Measurements from ENCODE around the gene PCDHGA7. TPM values are rescaled to one million over a fixed set of nuclear protein-coding genes. Genes with fewer than 3 reads are reported as not detected.
A peak's percentile ranks its signal among the peaks of the same experiment; 100 is the strongest.
"Not testable (repeated sequence)": the region's sequence is repeated elsewhere in the genome, so short reads cannot be mapped to it uniquely, and the experiment has no call there.

PCDHGA7 gene
- polyA plus RNA-seq (2011; rRNA removed): 1.8 and 3.6 TPM in 2 replicates
- 2.5 and 5.0 TPM in 2 replicates for polyA minus RNA-seq (2011; rRNA and poly(A)+ RNA removed)

GRCh38 chr5:141382469-141383294 is at the start of gene PCDHGA7:
PCDHGA7 (plus strand) TSS chr5:141382742; CDS start chr5:141382900, 158 bp downstream.
- no peaks in the 10 kb centered on the region; the same call in 1 of the 2 replicates for H3K36me3 ChIP-seq (ENCODE audit: control insufficient read depth, insufficient read depth, low read length)
- no peaks in the 10 kb centered on the region for H3K27me3 ChIP-seq (ENCODE audit: control insufficient read depth, insufficient read depth, low read length)
- H3K4me3 ChIP-seq (ENCODE audit: low read depth, low read length): peak within 1 kb of the TSS; percentile 54
- peak; percentile 68 for TF ChIP-seq CTCF (IDR thresholded peaks at IDR 0.05; ENCODE audit: insufficient read depth, low read depth, low read length)
- ChIA-PET CTCF (interaction anchor here (0.8 to 1.6 kb wide), 8 partner anchors 12 to 183 kb away, joined by 3 to 11 read pairs (median 4); partner anchors contain the start of genes PCDHGA2, PCDHGA5, PCDHGB5 and TAF7), POLR2A (interaction anchor here (0.6 kb wide), 1 partner anchor 135 kb away, joined by 8 read pairs; no protein-coding TSS in a partner anchor)
- no peak for DNase-seq (ENCODE audit: low read depth)

- no peak for DNase-seq (ENCODE audit: low read depth)
- no peaks in the 10 kb centered on the region for H3K27me3 ChIP-seq (ENCODE audit: control insufficient read depth, insufficient read depth, low read length)
- peak; percentile 66 for TF ChIP-seq CTCF (IDR thresholded peaks at IDR 0.05; ENCODE audit: insufficient read depth, low read depth, low read length)
- peak within 1 kb of the TSS; percentile 38 for H3K4me3 ChIP-seq (ENCODE audit: low read depth, low read length)
- H3K36me3 ChIP-seq (ENCODE audit: control insufficient read depth, insufficient read depth, low read length): no peaks in the 10 kb centered on the region
- CTCF ChIA-PET: interaction anchor here (0.6 to 2.9 kb wide), 27 partner anchors 9 to 281 kb away, joined by 3 to 37 read pairs (median 4); partner anchors contain the start of genes PCDHGA1, PCDHGA10, PCDHGA4 and PCDHGA6
- POLR2A ChIA-PET: no interaction called here
Measured at GRCh38 chr5:141338538-141339306, 43.8 kb upstream of the PCDHGA7 start, which contains the start of gene PCDHGA2. PCDHGA2 (plus strand) TSS chr5:141338760.

- POLR2A ChIA-PET; H3K4me3 ChIP-seq (ENCODE audit: low read depth, low read length); DNase-seq (ENCODE audit: low read depth); H3K36me3 ChIP-seq (ENCODE audit: control insufficient read depth, insufficient read depth, low read length); H3K27me3 ChIP-seq (ENCODE audit: control insufficient read depth, insufficient read depth, low read length): not testable (repeated sequence)
- CTCF ChIA-PET: interaction anchor here (1.3 to 2.1 kb wide), 2 partner anchors 10 to 21 kb away, joined by 3 to 4 read pairs; partner anchors contain the start of gene TAF7
Measured at GRCh38 chr5:141340781-141341354, 41.7 kb upstream of the PCDHGA7 start.

GRCh38 chr5:141342773-141343172 is 39.8 kb upstream of the PCDHGA7 start:
- no peaks in the 10 kb centered on the region for H3K27me3 ChIP-seq (ENCODE audit: control insufficient read depth, insufficient read depth, low read length)
- POLR2A ChIA-PET: no interaction called here
- no peak overlapping the region for H3K4me3 ChIP-seq (ENCODE audit: low read depth, low read length)
- no peak for TF ChIP-seq CTCF (IDR thresholded peaks at IDR 0.05; ENCODE audit: insufficient read depth, low read depth, low read length)
- CTCF ChIA-PET: interaction anchor here (0.5 to 3.4 kb wide), 10 partner anchors 10 to 220 kb away, joined by 3 to 17 read pairs (median 6); partner anchors contain the start of genes PCDHGA1, PCDHGA4, PCDHGB2 and TAF7
- no peak for DNase-seq (ENCODE audit: low read depth)
- H3K36me3 ChIP-seq (ENCODE audit: control insufficient read depth, insufficient read depth, low read length): no peaks in the 10 kb centered on the region

- ChIA-PET POLR2A (no interaction called here), CTCF (interaction anchor here (0.8 to 3.4 kb wide), 14 partner anchors 9 to 224 kb away, joined by 3 to 17 read pairs (median 6); partner anchors contain the start of genes PCDHGA1, PCDHGA12, PCDHGA4 and PCDHGB2)
- Histone ChIP-seq H3K27me3 (ENCODE audit: control insufficient read depth, insufficient read depth, low read length) (no peaks in the 10 kb centered on the region), H3K36me3 (ENCODE audit: control insufficient read depth, insufficient read depth, low read length) (no peaks in the 10 kb centered on the region), H3K4me3 (ENCODE audit: low read depth, low read length) (peak within 1 kb of the TSS; percentile 18)
- TF ChIP-seq CTCF (IDR thresholded peaks at IDR 0.05; ENCODE audit: insufficient read depth, low read depth, low read length): peak; percentile 42; the same call in 1 of the 2 replicates
- DNase-seq (ENCODE audit: low read depth): no peak
Measured at GRCh38 chr5:141343242-141343952, 39.1 kb upstream of the PCDHGA7 start, which contains the start of gene PCDHGA3. PCDHGA3 (plus strand) TSS chr5:141343829; CDS start chr5:141344034, 205 bp downstream.
